ENCODE results near the gene ANO10. TPM values are rescaled to one million over a fixed set of nuclear protein-coding genes. Genes with fewer than 3 reads are reported as not detected.

ANO10 gene
- total and polyA plus RNA-seq, 2 of the 8 experiments (the other 6 are each of a cell fraction or from before 2014, with no cell fraction given): 38.0 to 53.2 TPM

- no peak for FAIRE-seq
These were observed 37.6 kb downstream of the ANO10 start for GRCh38 chr3:43584043-43584826.

More at GRCh38 chr3:43584043-43584826, 37.6 kb downstream of the ANO10 start:
- H4K5ac ChIP-seq (ENCODE audit: insufficient read length, low read depth, low read length): no peak overlapping the region
- no peak overlapping the region for H3K23ac ChIP-seq (ENCODE audit: insufficient read length)
- no peak overlapping the region for H2BK120ac ChIP-seq (replicated peaks; ENCODE audit: low read depth, low read length)
- no peak for TF ChIP-seq RFX5 (IDR thresholded peaks at IDR 0.05; ENCODE audit: borderline replicate concordance, low read depth, low read length)
- TF ChIP-seq ATF2 (IDR thresholded peaks at IDR 0.05; ENCODE audit: low read length): no peak
- no peak for TF ChIP-seq TAF7 (optimal IDR thresholded peaks at IDR 0.05; ENCODE audit: borderline replicate concordance, low read depth, low read length)
- no peak for TF ChIP-seq EZH2 (IDR thresholded peaks at IDR 0.05; ENCODE audit: low read depth, low read length, severe bottlenecking)
- TF ChIP-seq GTF2F1 (IDR thresholded peaks at IDR 0.05; ENCODE audit: borderline replicate concordance, low read depth, low read length): no peak
- 0 out of 2 replicates have a peak, but pooled peaks have one; percentile 43 for TF ChIP-seq BACH1 (IDR thresholded peaks at IDR 0.05; ENCODE audit: low read length)
- TF ChIP-seq CHD2 (IDR thresholded peaks at IDR 0.05; ENCODE audit: low read length): no peak
- no peak for TF ChIP-seq SRF (IDR thresholded peaks at IDR 0.05; ENCODE audit: low read depth, low read length)
- H4K8ac ChIP-seq (ENCODE audit: extremely low read depth, insufficient read depth, low read length): no peak overlapping the region
- no peak overlapping the region for H3K4me3 ChIP-seq (ENCODE audit: extremely low read depth in 1 of 4, insufficient read depth in 2 of 4, low read depth in 3 of 4, low read length in 4 of 4)
- H3K27me3 ChIP-seq (replicated peaks in 1 of 4; ENCODE audit: control insufficient read depth in 3 of 4, extremely low read depth in 1 of 4, insufficient read depth in 3 of 4, low read length in 3 of 4): no peaks in the 10 kb centered on the region
- no peak overlapping the region for H2BK20ac ChIP-seq (ENCODE audit: low read length)
- DNase-seq (ENCODE audit: low read depth in 1 of 2, low spot score in 2 of 2): no peak
- ChIA-PET POLR2A (ENCODE audit: partially characterized antibody) (no interaction called here), CTCF (ENCODE audit: partially characterized antibody) (interaction anchor here (0.7 to 1.1 kb wide), 4 partner anchors 23 to 380 kb away, joined by 3 read pairs; no protein-coding TSS in a partner anchor)
- H2AFZ ChIP-seq (ENCODE audit: low read length): no peak overlapping the region
- H4K20me1 ChIP-seq (replicated peaks in 1 of 2; ENCODE audit: control insufficient read depth in 1 of 2, insufficient read depth in 2 of 2, low read length in 2 of 2): peaks cover 0 to 3% of the 10 kb centered on the region in 2 experiments
- H3K36me3 ChIP-seq (ENCODE audit: control insufficient read depth in 2 of 4, insufficient read depth in 4 of 4, low read length in 3 of 4): no peaks in the 10 kb centered on the region
- H3K18ac ChIP-seq (ENCODE audit: extremely low read depth, low read length): no peak overlapping the region
- no peaks in the 10 kb centered on the region for H3K79me1 ChIP-seq (ENCODE audit: low read depth, low read length)
- H2BK5ac ChIP-seq (ENCODE audit: low read depth, low read length): no peak overlapping the region
- 96% methylated on average over 14 of the region's 14 CpGs; no CpG with 5 or more reads in 1 of the 2 experiments for WGBS, 2 experiments (ENCODE audit: extremely low coverage in 1 of 2, insufficient coverage in 1 of 2, insufficient read length in 1 of 2, insufficient replicate concordance in 2 of 2, low coverage in 1 of 2, low lambda C conversion rate in 2 of 2, missing lambda C conversion rate in 1 of 2)
- H3K4ac ChIP-seq (replicated peaks; ENCODE audit: insufficient read length, low read depth, low read length): no peak overlapping the region
- no peak overlapping the region for H3K9ac ChIP-seq (replicated peaks in 1 of 4; ENCODE audit: extremely low read depth in 1 of 4, low read depth in 3 of 4, low read length in 3 of 4)
- no peak overlapping the region for H2BK15ac ChIP-seq (ENCODE audit: low read length)
- H3K23me2 ChIP-seq (ENCODE audit: low read depth, low read length): no peaks in the 10 kb centered on the region
- no peak overlapping the region for H3K4me2 ChIP-seq (ENCODE audit: insufficient read depth in 1 of 2, low read depth in 2 of 2, low read length in 2 of 2)
- H3K4me1 ChIP-seq (replicated peaks in 1 of 4; ENCODE audit: control insufficient read depth in 3 of 4, insufficient read depth in 4 of 4, low read length in 3 of 4): peaks cover 0 to 8% (median 0%) of the 10 kb centered on the region in 4 experiments; a peak in 1 of 7 replicates
- no peaks in the 10 kb centered on the region for H3K9me3 ChIP-seq (ENCODE audit: insufficient read depth in 2 of 2, low read depth in 1 of 2, low read length in 1 of 2)
- H2AK5ac ChIP-seq (ENCODE audit: low read depth, low read length): no peak overlapping the region
- H2BK12ac ChIP-seq (ENCODE audit: low read depth, low read length): no peak overlapping the region
- H4K91ac ChIP-seq (replicated peaks; ENCODE audit: insufficient read length, low read length): no peak overlapping the region
- H3K79me2 ChIP-seq (ENCODE audit: control insufficient read depth in 1 of 2, insufficient read depth in 2 of 2, low read length in 2 of 2): no peaks in the 10 kb centered on the region
- H3K27ac ChIP-seq (ENCODE audit: low read depth, low read length): no peak overlapping the region
- H3K14ac ChIP-seq (ENCODE audit: insufficient read length): no peak overlapping the region
- H3K56ac ChIP-seq (replicated peaks; ENCODE audit: insufficient read length, low read depth, low read length): no peak overlapping the region

Data from H1 (cell line).